Astrocyte of the spinal cord (primary cell): ENCODE results near the gene MARCHF10.
"Not testable (repeated sequence)": the region's sequence is repeated elsewhere in the genome, so short reads cannot be mapped to it uniquely, and the experiment has no call there.

ENCODE experiments used
- DNase-seq: peaks from one replicate; pipeline ENCODE4 v3.0.0; 2011; ENCODE audit warnings: low read depth, low spot score
- H3K4me3 ChIP-seq: 2 replicates; pipeline ENCODE4 v1.5.1; 2011; ENCODE audit warnings: low read depth, mild to moderate bottlenecking, low read length, moderate library complexity
- CTCF ChIP-seq: IDR thresholded peaks from 2 replicates; pipeline ENCODE4 v1.5.1; 2012; ENCODE audit warnings: low read depth, mild to moderate bottlenecking, low read length, inconsistent platforms
- in situ Hi-C: cut with HindIII; loops from 2 replicates; pipeline ENCODE4 v1.10.0; 2017; ENCODE audit warnings: low sequenced_read_pairs

MARCHF10 gene

GRCh38 chr17:62848334-62848733 is 40.2 kb upstream of the MARCHF10 start:
- DNase-seq: no peak
- no peak overlapping the region for H3K4me3 ChIP-seq
- in situ Hi-C loops: no loop called here
- TF ChIP-seq CTCF: no peak

- TF ChIP-seq CTCF: no peak
- H3K4me3 ChIP-seq: no peak overlapping the region
- in situ Hi-C loops: no loop called here
- no peak for DNase-seq
Measured at GRCh38 chr17:62847426-62847825, 39.3 kb upstream of the MARCHF10 start.

GRCh38 chr17:62840871-62841270 is 32.8 kb upstream of the MARCHF10 start:
- in situ Hi-C loops: no loop called here
- no peak for DNase-seq
- no peak for TF ChIP-seq CTCF
- no peak overlapping the region for H3K4me3 ChIP-seq

GRCh38 chr17:62833816-62834215 is 25.7 kb upstream of the MARCHF10 start:
- in situ Hi-C loops, H3K4me3 ChIP-seq, DNase-seq: not testable (repeated sequence)

GRCh38 chr17:62832405-62832804 is 24.3 kb upstream of the MARCHF10 start:
- no peak for DNase-seq
- TF ChIP-seq CTCF: no peak
- no peak overlapping the region for H3K4me3 ChIP-seq
- in situ Hi-C loops: no loop called here

GRCh38 chr17:62831066-62831465 is 23.0 kb upstream of the MARCHF10 start:
- in situ Hi-C loops, H3K4me3 ChIP-seq, DNase-seq: not testable (repeated sequence)

GRCh38 chr17:62827746-62828485 is 19.8 kb upstream of the MARCHF10 start:
- in situ Hi-C loops: no loop called here
- peak; percentile 27 for DNase-seq
- TF ChIP-seq CTCF: no peak
- no peak overlapping the region for H3K4me3 ChIP-seq

- H3K4me3 ChIP-seq: no peak overlapping the region
- TF ChIP-seq CTCF: no peak
- DNase-seq: no peak
- in situ Hi-C loops: no loop called here
Measured at GRCh38 chr17:62826956-62827355, 18.8 kb upstream of the MARCHF10 start.
